GM18499 (cell line): ENCODE measurements around the gene OR56B4.
"Not testable (repeated sequence)": the region's sequence is repeated elsewhere in the genome, so short reads cannot be mapped to it uniquely, and the experiment has no call there.

Experiments used
- ATAC-seq: cut with Tn5 transposase; IDR thresholded peaks from one replicate; pipeline ENCODE4 v1.9.1; 2021; ENCODE audit warnings: moderate number of reproducible peaks; ENCODE audit not compliant: insufficient read depth, unreplicated experiment

The OR56B4 gene

DNA sequence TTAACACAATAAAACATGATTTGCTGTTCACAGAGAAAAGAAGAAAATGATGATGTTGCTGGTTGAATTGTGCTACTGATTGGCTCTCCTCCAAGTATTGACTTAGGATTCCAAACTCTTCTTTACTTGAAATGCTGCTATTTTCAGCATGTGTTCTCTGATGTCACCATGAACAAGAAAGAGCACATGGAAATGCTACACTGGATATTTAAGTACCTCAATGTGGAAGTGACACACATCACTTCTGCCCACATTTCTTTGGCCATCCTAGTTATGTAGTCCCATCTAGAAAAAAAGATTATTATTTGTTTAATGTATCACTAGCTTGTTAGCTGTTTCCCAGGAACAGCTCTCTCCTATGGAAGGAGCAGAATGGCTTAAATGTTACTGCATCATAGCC is 35.5 kb downstream of the OR56B4 start:
- no peak for ATAC-seq

DNA sequence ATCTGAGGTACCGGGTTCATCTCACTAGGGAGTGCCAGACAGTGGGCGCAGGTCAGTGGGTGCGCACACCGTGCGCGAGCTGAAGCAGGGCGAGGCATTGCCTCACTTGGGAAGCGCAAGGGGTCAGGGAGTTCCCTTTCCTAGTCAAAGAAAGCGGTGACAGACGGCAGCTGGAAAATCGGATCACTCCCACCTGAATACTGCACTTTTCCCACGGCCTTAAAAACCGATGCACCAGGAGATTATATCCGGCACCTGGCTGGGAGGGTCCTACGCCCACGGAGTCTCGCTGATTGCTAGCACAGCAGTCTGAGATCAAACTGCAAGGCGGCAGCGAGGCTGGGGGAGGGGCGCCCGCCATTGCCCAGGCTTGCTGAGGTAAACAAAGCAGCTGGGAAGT is 36.3 kb downstream of the OR56B4 start:
- ATAC-seq: not testable (repeated sequence)

- no peak for ATAC-seq
These were observed 43.6 kb downstream of the OR56B4 start for GRCh38 chr11:6151117-6151516.

- ATAC-seq: no peak
These were observed 44.6 kb downstream of the OR56B4 start for GRCh38 chr11:6152126-6152525.

GRCh38 chr11:6156628-6157359 is 49.3 kb downstream of the OR56B4 start:
- ATAC-seq: no peak
